CD4-positive, alpha-beta T cell (primary cell): ENCODE data around the gene SEPTIN8. TPM values are rescaled to one million over a fixed set of nuclear protein-coding genes. Genes with fewer than 3 reads are reported as not detected.

ENCODE experiments used
- ATAC-seq: fragments of 200-7000 bp; cut with Tn5 transposase; one replicate; pipeline ENCODE4 v1.10.0; 2022; ENCODE audit warnings: mild to moderate bottlenecking; ENCODE audit not compliant: poor library complexity
- CTCF ChIA-PET: fragments of 350-600 bp; sonication (Branson Sonifier 250); formaldehyde crosslinking; loops from one replicate; lab custom pipeline; 2021; ENCODE audit warnings: antibody characterized with exemption, inconsistent platforms; lab: Charles Lee
- POLR2A ChIA-PET: fragments of 350-600 bp; sonication (Branson Sonifier 250); formaldehyde crosslinking; loops from one replicate; lab custom pipeline; 2021; ENCODE audit warnings: antibody characterized with exemption, inconsistent platforms; lab: Charles Lee
- DNase-seq, 14 experiments: peaks; one replicate each; pipeline ENCODE4 v3.0.0-alpha.2; 2013 to 2020; ENCODE audit warnings: mixed read lengths in 2 of 14
- H3K27ac ChIP-seq, 2 donors: one replicate each; pipeline versions ENCODE4 v1.5.1 to v1.7.0; 2013; ENCODE audit warnings: low read length in 2 of 2, low read depth in 1 of 2, mild to moderate bottlenecking in 1 of 2
- H3K27me3 ChIP-seq, 2 experiments: 1 replicate in 1 of 2; 2 replicates in 1 of 2; pipeline versions ENCODE4 v1.6.1 to v1.7.0; 2013; ENCODE audit warnings: low read length in 2 of 2, control low read depth in 1 of 2, mild to moderate bottlenecking in 1 of 2, moderate library complexity in 1 of 2; ENCODE audit not compliant: insufficient read depth in 2 of 2, control insufficient read depth in 1 of 2
- H3K36me3 ChIP-seq: one replicate; pipeline ENCODE4 v1.6.1; 2013; ENCODE audit warnings: low read length, control low read depth; ENCODE audit not compliant: insufficient read depth
- H3K4me1 ChIP-seq: one replicate; pipeline ENCODE4 v1.6.1; 2013; ENCODE audit warnings: low read length, control low read depth; ENCODE audit not compliant: insufficient read depth
- H3K4me3 ChIP-seq: one replicate; pipeline ENCODE4 v1.5.1; 2013; ENCODE audit warnings: mild to moderate bottlenecking, low read length, moderate library complexity
- H3K9me3 ChIP-seq, 2 experiments: 1 replicate in 1 of 2; 2 replicates in 1 of 2; pipeline versions ENCODE4 v1.6.1 to v1.7.0; 2013; ENCODE audit warnings: low read length in 2 of 2, mild to moderate bottlenecking in 2 of 2, control low read depth in 1 of 2, moderate library complexity in 1 of 2; ENCODE audit not compliant: control insufficient read depth in 1 of 2, insufficient read depth in 1 of 2
- H3K27ac Mint-ChIP-seq: one replicate; pipeline ENCODE4 v1.8.0; 2020; ENCODE audit warnings: mixed read lengths
- H3K27me3 Mint-ChIP-seq: one replicate; pipeline ENCODE4 v1.8.0; 2021; ENCODE audit warnings: mixed read lengths
- H3K36me3 Mint-ChIP-seq: one replicate; pipeline ENCODE4 v1.8.0; 2021; ENCODE audit warnings: low read depth, mixed read lengths
- H3K4me1 Mint-ChIP-seq: one replicate; pipeline ENCODE4 v1.8.0; 2021; ENCODE audit warnings: low read depth, mixed read lengths
- H3K4me3 Mint-ChIP-seq: one replicate; pipeline ENCODE4 v1.8.0; 2020; ENCODE audit warnings: mild to moderate bottlenecking, mixed read lengths
- H3K9me3 Mint-ChIP-seq: one replicate; pipeline ENCODE4 v1.8.0; 2020; ENCODE audit warnings: mixed read lengths
- intact Hi-C, 2 experiments: fragments of 100-400 bp; cut with DNase I in 1 of 2; cut with micrococcal nuclease in 1 of 2; formaldehyde crosslinking; loops; one replicate each; pipeline versions ENCODE4 v1.15.1 to v1.9.0; 2023 to 2025; cut with DNase I, micrococcal nuclease
- total RNA-seq, 174 experiments: library from RNA in 2 of 174; stranded (reverse) in 2 of 174; gene quantifications; one replicate each; pipeline ENCODE4 v1.2.3 and lab custom pipeline; 2021 to 2026
- TF ChIP-seq, protein P1 (sequence below): fragments of 200-600 bp; IDR thresholded peaks from one replicate; pipeline ENCODE4 v1.8.0; 2022; ENCODE audit warnings: antibody characterized with exemption, mild to moderate bottlenecking

SEPTIN8 gene
- total RNA-seq, 2 experiments from 2014 or later: 4.4 to 5.3 TPM

- Histone ChIP-seq H3K9me3 (no peaks in the 10 kb centered on the region), H3K4me3 (peak overlapping the region; percentile 82), H3K36me3 (no peaks in the 10 kb centered on the region), H3K4me1 (peaks cover 23% of the 10 kb centered on the region), H3K27ac (no peak overlapping the region), H3K27me3 (peaks cover 10 to 16% of the 10 kb centered on the region in 2 experiments)
- DNase-seq (no peak), ATAC-seq (no peak)
- Mint-ChIP-seq H3K4me3 (no peak overlapping the region), H3K27ac (no peak overlapping the region), H3K36me3 (no peaks in the 10 kb centered on the region), H3K27me3 (peaks cover 43% of the 10 kb centered on the region), H3K4me1 (peaks cover 25% of the 10 kb centered on the region), H3K9me3 (no peaks in the 10 kb centered on the region)
- intact Hi-C loops: no loop called here
- TF ChIP-seq, protein P1, sequence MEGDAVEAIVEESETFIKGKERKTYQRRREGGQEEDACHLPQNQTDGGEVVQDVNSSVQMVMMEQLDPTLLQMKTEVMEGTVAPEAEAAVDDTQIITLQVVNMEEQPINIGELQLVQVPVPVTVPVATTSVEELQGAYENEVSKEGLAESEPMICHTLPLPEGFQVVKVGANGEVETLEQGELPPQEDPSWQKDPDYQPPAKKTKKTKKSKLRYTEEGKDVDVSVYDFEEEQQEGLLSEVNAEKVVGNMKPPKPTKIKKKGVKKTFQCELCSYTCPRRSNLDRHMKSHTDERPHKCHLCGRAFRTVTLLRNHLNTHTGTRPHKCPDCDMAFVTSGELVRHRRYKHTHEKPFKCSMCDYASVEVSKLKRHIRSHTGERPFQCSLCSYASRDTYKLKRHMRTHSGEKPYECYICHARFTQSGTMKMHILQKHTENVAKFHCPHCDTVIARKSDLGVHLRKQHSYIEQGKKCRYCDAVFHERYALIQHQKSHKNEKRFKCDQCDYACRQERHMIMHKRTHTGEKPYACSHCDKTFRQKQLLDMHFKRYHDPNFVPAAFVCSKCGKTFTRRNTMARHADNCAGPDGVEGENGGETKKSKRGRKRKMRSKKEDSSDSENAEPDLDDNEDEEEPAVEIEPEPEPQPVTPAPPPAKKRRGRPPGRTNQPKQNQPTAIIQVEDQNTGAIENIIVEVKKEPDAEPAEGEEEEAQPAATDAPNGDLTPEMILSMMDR: no peak
- ChIA-PET CTCF (interaction anchor here (0.7 kb wide), 1 partner anchor 8 kb away, joined by 3 read pairs; no protein-coding TSS in a partner anchor), POLR2A (interaction anchor here (1.0 to 2.1 kb wide), 3 partner anchors 9 to 39 kb away, joined by 6 to 14 read pairs (median 8); partner anchors contain the start of genes CCNI2 and KIF3A)
These were observed 166 bp downstream of the SEPTIN8 start for GRCh38 chr5:132776938-132777208.

GRCh38 chr5:132776131-132776937 lies 705 bp downstream of the SEPTIN8 start:
- intact Hi-C loops: no loop called here
- peaks cover 23% of the 10 kb centered on the region for H3K4me1 ChIP-seq
- peak overlapping the region; percentile 56 for H3K4me3 ChIP-seq
- H3K9me3 Mint-ChIP-seq: no peaks in the 10 kb centered on the region
- ChIA-PET CTCF (interaction anchor here (0.7 kb wide), 1 partner anchor 9 kb away, joined by 3 read pairs; no protein-coding TSS in a partner anchor), POLR2A (interaction anchor here (1.8 to 2.1 kb wide), 2 partner anchors 29 to 38 kb away, joined by 8 to 14 read pairs; partner anchors contain the start of genes CCNI2 and KIF3A)
- H3K4me1 Mint-ChIP-seq: peaks cover 25% of the 10 kb centered on the region
- H3K36me3 ChIP-seq: no peaks in the 10 kb centered on the region
- no peak overlapping the region for H3K27ac Mint-ChIP-seq
- peak in 1 of 14 experiments; percentile 24 for DNase-seq
- H3K9me3 ChIP-seq: no peaks in the 10 kb centered on the region
- peak overlapping the region; percentile 79 for H3K4me3 Mint-ChIP-seq
- no peak overlapping the region for H3K27ac ChIP-seq
- ATAC-seq: no peak
- TF ChIP-seq, protein P1: no peak
- peaks cover 37% of the 10 kb centered on the region for H3K27me3 Mint-ChIP-seq
- H3K27me3 ChIP-seq: peaks cover 10 to 14% of the 10 kb centered on the region in 2 experiments
- H3K36me3 Mint-ChIP-seq: no peaks in the 10 kb centered on the region

GRCh38 chr5:132775476-132775961 lies 1.5 kb downstream of the SEPTIN8 start:
- Histone ChIP-seq H3K36me3 (no peaks in the 10 kb centered on the region), H3K4me1 (peaks cover 23% of the 10 kb centered on the region), H3K9me3 (no peaks in the 10 kb centered on the region), H3K4me3 (no peak overlapping the region), H3K27ac (no peak overlapping the region), H3K27me3 (peaks cover 10 to 14% of the 10 kb centered on the region in 2 experiments)
- H3K9me3 Mint-ChIP-seq: no peaks in the 10 kb centered on the region
- H3K27me3 Mint-ChIP-seq: peaks cover 29% of the 10 kb centered on the region
- intact Hi-C loops: no loop called here
- TF ChIP-seq, protein P1: no peak
- H3K36me3 Mint-ChIP-seq: no peaks in the 10 kb centered on the region
- H3K27ac Mint-ChIP-seq: no peak overlapping the region
- ATAC-seq: no peak
- no peak for DNase-seq
- ChIA-PET POLR2A (interaction anchor here (2.1 kb wide), 1 partner anchor 37 kb away, joined by 8 read pairs; the partner anchor contains the start of gene KIF3A), CTCF (no interaction called here)
- peak overlapping the region; percentile 79 for H3K4me3 Mint-ChIP-seq
- peaks cover 19% of the 10 kb centered on the region for H3K4me1 Mint-ChIP-seq
